Right lobe of liver (tissue), 4 donors: Measurements from ENCODE around the gene GBE1.

Experiments used
- CTCF ChIP-seq, 4 donors: fragments of 200-600 bp in 3 of 4; fragments of 450-650 bp in 1 of 4; IDR thresholded peaks; one replicate each; pipeline versions ENCODE4 v1.5.1 to v1.8.0; 2016 to 2022; ENCODE audit warnings: antibody characterized with exemption in 4 of 4, mild to moderate bottlenecking in 2 of 4
- POLR2A ChIP-seq: fragments of 450-650 bp; IDR thresholded peaks from one replicate; pipeline ENCODE4 v1.6.1; 2017; ENCODE audit warnings: antibody characterized with exemption, mild to moderate bottlenecking
- donor health status: DM: no; HTN: no; CAD: no.
- donor health status: DM: no; HTN: no; CAD: no.
- donor health status: DM: no; HTN: yes; CAD: no.

- TF ChIP-seq POLR2A (no peak), CTCF (IDR thresholded peaks at IDR 0.05) (no peak)
These were observed 264.9 kb downstream of the GBE1 start for GRCh38 chr3:81496407-81497104.
